Activated T-cell treated with anti-CD3 and anti-CD28 coated beads for 1 hour (primary cell): ENCODE data around the gene SAE1.

Source experiments
- DNase-seq: peaks from one replicate; pipeline ENCODE4 v3.0.0-alpha.2; 2020; ENCODE audit warnings: low read depth

The SAE1 gene

DNA sequence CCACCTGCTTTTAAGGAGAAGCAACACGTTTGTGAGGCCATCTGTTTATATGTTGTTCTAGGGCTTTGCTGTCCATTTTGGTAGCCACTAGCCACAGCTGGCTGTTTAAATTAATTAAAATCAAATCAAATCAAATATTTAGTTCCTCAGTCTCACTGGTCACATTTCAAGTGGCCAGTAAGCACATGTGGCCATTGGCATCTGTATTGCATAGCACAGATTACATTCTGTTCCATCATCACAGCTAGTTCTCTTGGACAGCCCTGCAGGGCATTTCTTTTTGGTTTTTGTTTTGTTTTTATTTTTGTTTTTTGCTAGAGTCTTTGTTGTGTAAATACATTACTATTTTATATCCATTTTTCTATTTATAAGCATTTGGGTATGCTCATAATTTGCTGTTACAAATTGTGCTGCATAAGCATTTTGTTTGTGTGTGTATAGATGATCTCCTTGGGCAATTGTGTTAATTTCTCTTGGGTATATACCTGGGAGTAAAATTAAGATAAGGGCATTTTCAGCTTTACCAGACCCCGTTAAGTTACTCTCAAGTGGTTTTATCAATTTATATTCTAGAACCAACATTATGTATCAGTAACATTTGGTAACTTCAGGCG, 31.3 kb downstream of the SAE1 start:
- no peak for DNase-seq

GRCh38 chr19:47168065-47168464, 37.4 kb downstream of the SAE1 start:
- DNase-seq, result no peak

- DNase-seq, result no peak
Measured at GRCh38 chr19:47172666-47173455, 42.2 kb downstream of the SAE1 start.

GRCh38 chr19:47176071-47176626, 45.5 kb downstream of the SAE1 start:
- DNase-seq, result no peak

DNA sequence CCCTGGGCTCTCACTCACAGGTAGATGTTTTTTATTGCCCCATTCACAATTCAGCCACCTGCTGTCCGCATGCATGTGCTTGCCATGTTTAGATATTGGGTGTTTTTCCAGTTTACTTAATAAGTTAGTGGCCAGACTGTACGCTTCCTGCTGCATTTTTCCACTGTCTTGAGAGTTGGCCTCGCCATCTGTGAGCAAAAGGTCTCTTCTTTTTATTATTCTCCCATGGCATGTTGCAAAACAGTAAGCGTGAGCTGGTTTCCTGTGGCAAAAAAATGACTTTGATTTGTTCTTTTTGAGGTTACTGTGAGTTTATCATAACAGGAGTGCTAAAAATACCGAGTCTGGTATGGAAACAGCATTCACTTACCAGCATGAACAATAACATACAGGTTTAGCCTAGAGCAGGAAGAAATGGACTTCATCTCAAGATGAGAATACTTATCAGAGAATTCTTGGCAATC, 46.0 kb downstream of the SAE1 start:
- peak; percentile 15 for DNase-seq

DNA sequence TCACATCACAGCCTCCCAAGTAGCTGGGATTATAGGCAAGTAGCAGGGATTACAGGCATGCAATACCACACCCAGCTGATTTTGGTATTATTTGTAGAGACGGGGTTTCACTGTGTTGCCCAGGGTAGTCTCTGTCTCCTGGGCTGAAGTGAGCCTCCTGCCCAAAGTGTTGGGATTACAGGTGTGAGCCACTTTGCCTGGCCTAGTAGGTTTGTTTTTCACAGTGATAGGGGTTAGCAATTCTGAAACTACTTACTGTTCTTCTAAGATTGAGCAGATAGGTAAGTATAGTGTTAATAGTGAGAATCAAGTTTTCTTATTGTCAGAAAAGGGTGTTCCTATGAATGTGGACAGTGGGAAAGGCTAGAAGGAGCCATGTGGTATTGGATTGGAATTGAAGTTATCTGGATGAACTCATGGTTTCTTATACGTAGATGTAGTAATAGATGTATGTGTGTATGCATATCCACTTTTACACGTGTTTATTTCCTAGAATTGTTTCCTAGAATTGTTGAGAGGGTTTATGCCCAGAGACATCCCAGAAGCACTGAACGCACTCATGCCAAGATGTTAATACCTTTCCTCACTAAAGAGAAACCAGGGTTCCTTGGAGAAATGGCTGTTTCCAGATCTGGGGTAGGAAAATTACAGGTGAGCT, 49.1 kb downstream of the SAE1 start:
- no peak for DNase-seq

DNA sequence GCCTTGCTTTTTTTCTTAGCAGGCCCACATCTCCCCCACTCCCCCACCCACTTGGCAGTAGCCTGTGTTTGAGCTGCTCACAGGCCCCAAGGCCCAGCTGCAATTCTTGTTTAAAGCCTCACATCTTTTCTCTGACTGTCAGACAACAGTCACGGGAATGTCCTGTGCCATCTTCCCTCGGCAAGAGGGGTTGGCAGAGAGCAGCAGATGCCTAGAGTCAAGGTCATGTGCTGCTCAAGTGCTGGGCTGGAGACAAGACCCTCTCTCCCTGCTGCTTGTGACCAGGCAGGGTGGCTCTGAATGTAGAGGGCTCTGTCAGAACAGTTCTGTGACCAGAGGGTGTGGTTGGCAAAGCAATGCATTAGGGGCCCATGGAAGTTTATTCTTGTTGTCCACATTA, 53.0 kb downstream of the SAE1 start:
- no peak for DNase-seq

DNA sequence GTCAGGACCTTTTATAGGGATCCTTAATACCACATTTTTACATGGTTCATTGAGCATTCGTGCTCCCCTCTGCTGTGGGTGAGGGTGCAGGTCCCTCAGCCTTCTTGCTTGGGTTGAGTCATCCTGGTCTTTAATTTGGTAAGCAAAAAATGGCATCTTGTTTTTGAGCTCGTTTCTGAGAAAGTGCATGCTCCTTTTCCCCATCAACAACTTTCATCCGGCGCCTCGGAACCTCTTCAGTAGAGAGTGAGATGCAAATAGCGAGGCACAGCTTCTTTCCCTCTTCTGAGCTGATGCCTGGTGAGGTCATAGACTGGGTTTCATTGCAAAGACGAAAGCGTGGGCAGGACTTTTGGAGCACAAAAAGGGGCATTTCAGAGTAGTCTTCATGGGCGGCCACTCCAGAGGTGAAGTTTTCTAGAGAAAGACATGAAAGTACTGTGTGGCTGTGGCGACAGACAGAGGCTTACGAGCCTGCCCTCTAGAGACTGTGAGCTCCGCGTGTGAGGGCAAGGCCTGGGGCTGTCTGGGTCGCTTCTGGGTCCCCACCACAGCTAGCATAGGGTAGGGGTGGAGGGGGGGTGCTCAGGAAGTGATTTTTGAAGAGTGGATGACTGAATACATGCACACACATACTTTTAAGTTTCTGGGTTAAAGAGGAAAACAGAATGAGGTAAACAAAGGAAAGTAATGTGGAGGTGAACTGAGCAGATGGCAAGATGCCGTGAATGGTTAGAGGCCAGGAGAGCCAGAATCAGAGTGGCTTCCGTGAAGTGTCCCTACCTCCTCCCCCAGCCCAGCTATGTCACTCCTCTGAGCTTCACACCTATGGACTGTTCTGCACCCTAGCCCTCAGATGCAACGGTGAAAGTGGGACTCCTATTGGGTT, 56.1 kb downstream of the SAE1 start:
- peak; percentile 59 for DNase-seq

DNA sequence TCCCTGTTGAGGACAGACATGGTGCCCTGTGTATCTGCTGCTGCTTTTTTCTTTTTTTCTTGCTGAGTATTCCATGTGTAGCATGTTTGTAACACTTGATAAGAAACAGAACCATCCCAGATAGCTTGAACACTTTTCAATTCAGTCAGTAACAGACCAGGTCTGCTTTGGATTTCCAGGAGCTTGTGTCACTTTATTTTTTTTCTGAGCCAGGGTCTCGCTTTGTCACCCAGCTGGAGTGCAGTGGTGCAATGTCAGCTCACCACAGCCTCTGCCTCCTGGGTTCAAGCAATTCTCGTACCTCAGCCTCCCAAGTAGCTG, 56.7 kb downstream of the SAE1 start:
- DNase-seq, result no peak

GRCh38 chr19:47187797-47188196, 57.2 kb downstream of the SAE1 start:
- no peak for DNase-seq

DNA sequence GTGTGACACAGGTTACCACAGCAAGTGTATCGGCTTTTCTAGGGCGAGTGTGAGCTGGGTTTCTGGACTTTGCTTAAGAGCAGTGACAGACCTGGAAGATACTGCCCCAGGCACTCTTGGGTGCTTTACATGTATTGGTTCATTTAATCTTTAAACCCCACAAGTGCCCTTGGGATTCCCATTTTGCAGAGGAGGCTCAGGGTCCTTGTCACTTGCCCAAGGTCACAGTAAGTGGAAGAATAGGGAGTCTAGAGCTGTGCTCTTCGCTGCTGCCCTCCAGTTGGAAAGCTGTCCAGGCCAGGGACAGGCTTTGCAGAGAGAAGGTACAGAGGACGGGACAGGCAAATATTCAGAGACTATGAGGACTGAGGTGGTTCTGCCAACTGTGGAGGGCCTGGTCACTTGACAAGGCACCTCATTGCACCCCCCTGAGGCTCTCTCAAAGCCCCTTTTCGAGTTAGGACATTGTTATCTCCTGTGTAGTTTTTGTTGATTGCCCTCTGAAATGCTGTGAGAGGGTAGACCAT, 57.9 kb downstream of the SAE1 start:
- DNase-seq, result no peak

GRCh38 chr19:47190167-47190727, 59.6 kb downstream of the SAE1 start:
- DNase-seq, result peak; percentile 38

- no peak for DNase-seq
Measured at GRCh38 chr19:47195434-47195833, 64.8 kb downstream of the SAE1 start.

- DNase-seq, result no peak
Measured at GRCh38 chr19:47197141-47197540, 66.5 kb downstream of the SAE1 start.

DNA sequence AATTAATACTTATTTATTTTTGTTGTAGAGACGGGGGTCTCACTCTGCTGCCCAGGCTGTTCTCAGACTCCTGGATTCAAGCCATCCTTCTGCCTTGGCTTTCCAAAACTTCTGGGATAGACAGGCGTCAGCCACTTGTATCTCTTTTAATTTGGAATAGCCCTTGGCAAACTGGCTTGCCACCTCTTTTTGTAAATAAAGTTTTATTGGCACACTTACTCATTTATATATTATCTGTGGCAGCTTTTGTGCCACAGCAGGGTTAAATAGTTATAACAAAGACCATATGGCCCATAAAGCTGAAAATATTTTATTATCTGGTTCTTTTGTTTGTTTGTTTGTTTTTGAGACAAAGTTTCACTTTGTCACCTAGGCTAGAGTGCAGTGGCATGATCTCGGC, 69.9 kb downstream of the SAE1 start:
- no peak for DNase-seq

- DNase-seq, result no peak
Measured at GRCh38 chr19:47203254-47203653, 72.6 kb downstream of the SAE1 start.

GRCh38 chr19:47209319-47210179, 78.9 kb downstream of the SAE1 start:
- DNase-seq, result no peak

GRCh38 chr19:47210180-47210490, 79.5 kb downstream of the SAE1 start:
- DNase-seq, result no peak

- DNase-seq, result peak; percentile 81
Measured at GRCh38 chr19:47210689-47211316, 80.2 kb downstream of the SAE1 start.

- no peak for DNase-seq
Measured at GRCh38 chr19:47215581-47215980, 84.9 kb downstream of the SAE1 start.
